Measurements from ENCODE around the gene SBNO1. TPM values are rescaled to one million over a fixed set of nuclear protein-coding genes. Genes with fewer than 3 reads are reported as not detected.
"Not testable (repeated sequence)": the region's sequence is repeated elsewhere in the genome, so short reads cannot be mapped to it uniquely, and the experiment has no call there.

Gene SBNO1
- total RNA-seq (2022) (60.8 and 62.7 TPM in 2 replicates), Bru-seq, nascent RNA (percentile 89 among the genes with signal in this experiment), BruChase-seq, experiment 1, labeled RNA remaining after a 6-hour chase (percentile 95 among the genes with signal in this experiment), BruChase-seq, experiment 2, labeled RNA remaining after a 2-hour chase (percentile 94 among the genes with signal in this experiment)
- long read RNA-seq, full-length matches to known transcripts, result 1 of 23 reads
- long read RNA-seq, partial matches to known transcripts, result 10 of 23 reads
- long read RNA-seq, other reads (novel, unspliced or antisense), result 12 of 23 reads

- CTCF ChIA-PET, result interaction anchor here (0.6 to 3.0 kb wide), 11 partner anchors 8 to 1364 kb away, joined by 3 to 37 read pairs (median 6); partner anchors contain the start of genes KMT5A, MPHOSPH9 and MTRFR
- Mint-ChIP-seq H3K36me3 (ENCODE audit: insufficient read depth, unreplicated experiment) (peaks cover 38% of the 10 kb centered on the region), H3K4me3 (ENCODE audit: low read depth, unreplicated experiment) (peak within 1 kb of the TSS; percentile 73), H3K9me3 (ENCODE audit: low read depth, unreplicated experiment) (no peaks in the 10 kb centered on the region), H3K27ac (ENCODE audit: unreplicated experiment) (peak within 1 kb of the TSS; percentile 89), H3K27me3 (ENCODE audit: unreplicated experiment) (no peaks in the 10 kb centered on the region), H3K4me1 (ENCODE audit: low read depth, unreplicated experiment) (no peaks in the 10 kb centered on the region)
- peak; percentile 90 for DNase-seq
- BruUV-seq (replicated peaks), result no TSS peak
- TF ChIP-seq, protein P1, sequence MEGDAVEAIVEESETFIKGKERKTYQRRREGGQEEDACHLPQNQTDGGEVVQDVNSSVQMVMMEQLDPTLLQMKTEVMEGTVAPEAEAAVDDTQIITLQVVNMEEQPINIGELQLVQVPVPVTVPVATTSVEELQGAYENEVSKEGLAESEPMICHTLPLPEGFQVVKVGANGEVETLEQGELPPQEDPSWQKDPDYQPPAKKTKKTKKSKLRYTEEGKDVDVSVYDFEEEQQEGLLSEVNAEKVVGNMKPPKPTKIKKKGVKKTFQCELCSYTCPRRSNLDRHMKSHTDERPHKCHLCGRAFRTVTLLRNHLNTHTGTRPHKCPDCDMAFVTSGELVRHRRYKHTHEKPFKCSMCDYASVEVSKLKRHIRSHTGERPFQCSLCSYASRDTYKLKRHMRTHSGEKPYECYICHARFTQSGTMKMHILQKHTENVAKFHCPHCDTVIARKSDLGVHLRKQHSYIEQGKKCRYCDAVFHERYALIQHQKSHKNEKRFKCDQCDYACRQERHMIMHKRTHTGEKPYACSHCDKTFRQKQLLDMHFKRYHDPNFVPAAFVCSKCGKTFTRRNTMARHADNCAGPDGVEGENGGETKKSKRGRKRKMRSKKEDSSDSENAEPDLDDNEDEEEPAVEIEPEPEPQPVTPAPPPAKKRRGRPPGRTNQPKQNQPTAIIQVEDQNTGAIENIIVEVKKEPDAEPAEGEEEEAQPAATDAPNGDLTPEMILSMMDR (IDR thresholded peaks at IDR 0.05; ENCODE audit: unreplicated experiment), result no peak
- intact Hi-C loops (cut with micrococcal nuclease; ENCODE audit: unreplicated experiment), result loop anchor here (1.0 kb wide), 1 partner anchor 19 kb away; no protein-coding TSS in a partner anchor
These were observed at the start of gene SBNO1 for GRCh38 chr12:123364532-123365024. TSS of gene SBNO1 (minus strand) at chr12:123364847. CDS start at chr12:123350441, 14,406 bp downstream.

DNA sequence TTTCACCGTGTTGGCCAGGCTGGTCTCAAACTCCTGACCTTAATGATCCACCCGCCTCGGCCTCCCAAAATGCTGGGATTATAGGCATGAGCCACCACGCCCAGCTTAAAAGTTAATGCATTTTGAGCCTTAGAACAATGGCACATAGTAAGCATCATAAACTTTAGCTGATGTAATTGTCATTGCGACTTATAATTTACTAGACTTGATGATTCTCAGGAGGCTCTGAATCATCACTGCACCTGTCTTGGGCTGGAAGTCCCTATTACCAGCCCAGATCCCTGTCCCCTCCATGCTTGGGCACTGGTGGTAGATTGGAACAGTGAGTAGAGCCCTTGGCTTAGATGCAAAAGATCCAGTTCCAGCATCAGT is 45.4 kb upstream of the SBNO1 start:
- TF ChIP-seq, protein P1 (IDR thresholded peaks at IDR 0.05; ENCODE audit: unreplicated experiment), result no peak
- Mint-ChIP-seq H3K4me3 (ENCODE audit: low read depth, unreplicated experiment) (no peak overlapping the region), H3K9me3 (ENCODE audit: low read depth, unreplicated experiment) (no peaks in the 10 kb centered on the region), H3K36me3 (ENCODE audit: insufficient read depth, unreplicated experiment) (peaks cover 35% of the 10 kb centered on the region), H3K4me1 (ENCODE audit: low read depth, unreplicated experiment) (no peaks in the 10 kb centered on the region), H3K27me3 (ENCODE audit: unreplicated experiment) (no peaks in the 10 kb centered on the region), H3K27ac (ENCODE audit: unreplicated experiment) (no peak overlapping the region)
- CTCF ChIA-PET, result interaction anchor here (0.7 kb wide), 2 partner anchors 45 to 462 kb away, joined by 6 read pairs; no protein-coding TSS in a partner anchor
- DNase-seq, result no peak
- no TSS peak for BruUV-seq (replicated peaks)
- intact Hi-C loops (cut with micrococcal nuclease; ENCODE audit: unreplicated experiment), result no loop called here

DNA sequence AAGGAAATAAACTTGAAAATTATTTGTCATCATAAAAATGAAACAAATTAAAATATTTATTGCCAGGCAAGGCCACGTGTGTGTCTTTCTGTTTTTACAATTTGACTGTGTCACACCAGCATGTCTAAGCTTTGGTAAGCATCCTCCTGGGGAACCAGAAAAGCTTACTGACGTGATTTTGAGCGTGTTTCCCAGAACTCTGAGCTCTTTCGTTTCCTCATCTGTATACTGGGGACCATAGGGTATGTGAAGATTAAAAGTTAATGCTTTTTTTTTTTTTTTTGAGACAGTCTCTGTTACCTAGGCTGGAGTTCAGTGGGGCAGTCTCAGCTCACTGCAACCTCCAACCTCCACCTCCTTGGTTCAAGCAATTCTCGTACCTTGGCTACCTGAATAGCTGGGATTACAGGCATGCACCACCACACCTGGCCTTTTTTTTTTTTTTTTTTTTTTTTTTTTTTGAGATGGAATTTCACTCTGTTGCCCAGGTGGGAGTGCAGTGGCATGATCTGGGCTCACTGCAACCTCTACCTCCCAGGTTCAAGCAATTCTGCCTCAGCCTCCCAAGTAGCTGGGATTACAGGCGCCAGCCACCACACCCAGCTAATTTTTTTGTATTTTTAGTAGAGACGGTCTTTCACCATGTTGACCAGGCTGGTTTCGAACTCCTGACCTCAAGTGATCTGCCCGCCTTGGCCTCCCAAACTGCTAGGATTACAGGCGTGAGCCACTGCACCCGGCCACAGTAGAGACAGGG is 44.8 kb upstream of the SBNO1 start:
- H3K4me1 Mint-ChIP-seq (ENCODE audit: low read depth, unreplicated experiment); intact Hi-C loops (cut with micrococcal nuclease; ENCODE audit: unreplicated experiment); DNase-seq; H3K27ac Mint-ChIP-seq (ENCODE audit: unreplicated experiment); H3K9me3 Mint-ChIP-seq (ENCODE audit: low read depth, unreplicated experiment); H3K4me3 Mint-ChIP-seq (ENCODE audit: low read depth, unreplicated experiment); H3K27me3 Mint-ChIP-seq (ENCODE audit: unreplicated experiment); BruUV-seq (replicated peaks): not testable (repeated sequence)
- CTCF ChIA-PET, result interaction anchor here (0.6 to 0.7 kb wide), 3 partner anchors 44 to 470 kb away, joined by 3 to 6 read pairs (median 4); no protein-coding TSS in a partner anchor
- peaks cover 38% of the 10 kb centered on the region for H3K36me3 Mint-ChIP-seq (ENCODE audit: insufficient read depth, unreplicated experiment)

DNA sequence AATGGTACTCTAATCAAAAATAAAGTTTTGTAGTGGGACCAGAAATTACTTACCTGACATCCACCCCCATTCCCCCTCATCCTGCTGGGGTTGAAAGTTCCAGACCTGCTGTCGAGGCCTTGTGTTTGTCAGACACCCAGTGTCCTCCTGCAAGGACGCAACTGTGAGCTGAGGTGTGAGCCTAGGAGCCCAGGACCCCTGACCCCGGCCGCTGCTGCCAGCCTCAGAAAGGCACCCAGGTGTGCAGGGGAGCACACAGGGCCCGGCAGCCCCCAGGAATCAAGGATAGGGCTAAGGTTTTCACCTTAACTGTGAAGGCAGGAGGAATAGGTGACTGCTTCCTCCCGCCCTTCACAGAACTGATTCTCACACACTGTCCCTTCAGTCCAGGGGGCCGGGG is 44.0 kb upstream of the SBNO1 start:
- H3K27me3 Mint-ChIP-seq (ENCODE audit: unreplicated experiment); H3K27ac Mint-ChIP-seq (ENCODE audit: unreplicated experiment); H3K4me1 Mint-ChIP-seq (ENCODE audit: low read depth, unreplicated experiment); DNase-seq; intact Hi-C loops (cut with micrococcal nuclease; ENCODE audit: unreplicated experiment); H3K9me3 Mint-ChIP-seq (ENCODE audit: low read depth, unreplicated experiment); H3K4me3 Mint-ChIP-seq (ENCODE audit: low read depth, unreplicated experiment): not testable (repeated sequence)
- peaks cover 46% of the 10 kb centered on the region for H3K36me3 Mint-ChIP-seq (ENCODE audit: insufficient read depth, unreplicated experiment)
- CTCF ChIA-PET, result interaction anchor here (0.6 to 0.7 kb wide), 2 partner anchors 210 to 471 kb away, joined by 3 to 4 read pairs; no protein-coding TSS in a partner anchor
- TSS peak; percentile 62 for BruUV-seq (replicated peaks)

- H3K4me1 Mint-ChIP-seq (ENCODE audit: low read depth, unreplicated experiment); BruUV-seq (replicated peaks); CTCF ChIA-PET: not testable (repeated sequence)
These were observed 43.3 kb upstream of the SBNO1 start for GRCh38 chr12:123407934-123408333.

GRCh38 chr12:123407269-123407668 is 42.6 kb upstream of the SBNO1 start:
- DNase-seq; H3K27me3 Mint-ChIP-seq (ENCODE audit: unreplicated experiment); H3K4me3 Mint-ChIP-seq (ENCODE audit: low read depth, unreplicated experiment); H3K4me1 Mint-ChIP-seq (ENCODE audit: low read depth, unreplicated experiment); intact Hi-C loops (cut with micrococcal nuclease; ENCODE audit: unreplicated experiment); BruUV-seq (replicated peaks); H3K9me3 Mint-ChIP-seq (ENCODE audit: low read depth, unreplicated experiment); H3K27ac Mint-ChIP-seq (ENCODE audit: unreplicated experiment): not testable (repeated sequence)
- CTCF ChIA-PET, result interaction anchor here (0.6 kb wide), 1 partner anchor 393 kb away, joined by 4 read pairs; no protein-coding TSS in a partner anchor
- H3K36me3 Mint-ChIP-seq (ENCODE audit: insufficient read depth, unreplicated experiment), result peaks cover 56% of the 10 kb centered on the region

More at GRCh38 chr12:123407934-123408333, 43.3 kb upstream of the SBNO1 start:
- H3K27me3 Mint-ChIP-seq (ENCODE audit: unreplicated experiment); H3K27ac Mint-ChIP-seq (ENCODE audit: unreplicated experiment); H3K9me3 Mint-ChIP-seq (ENCODE audit: low read depth, unreplicated experiment); DNase-seq; intact Hi-C loops (cut with micrococcal nuclease; ENCODE audit: unreplicated experiment); H3K4me3 Mint-ChIP-seq (ENCODE audit: low read depth, unreplicated experiment): not testable (repeated sequence)
- H3K36me3 Mint-ChIP-seq (ENCODE audit: insufficient read depth, unreplicated experiment), result peaks cover 52% of the 10 kb centered on the region

Data from Calu3 (cell line).